HS-5 (cell line): Measurements from ENCODE around the gene TDP2.
A peak's percentile ranks its signal among the peaks of the same experiment; 100 is the strongest.
"Not testable (repeated sequence)": the region's sequence is repeated elsewhere in the genome, so short reads cannot be mapped to it uniquely, and the experiment has no call there.

ENCODE experiments used
- DNase-seq: peaks from one replicate; pipeline ENCODE4 v3.0.0-alpha.2; 2012; ENCODE audit warnings: low read depth

The TDP2 gene

GRCh38 chr6:24646771-24647170 is 19.9 kb downstream of the TDP2 start:
- peak; percentile 25 for DNase-seq

- no peak for DNase-seq
Observed at GRCh38 chr6:24644377-24644776, 22.3 kb downstream of the TDP2 start.

GRCh38 chr6:24643920-24644319 is 22.8 kb downstream of the TDP2 start:
- no peak for DNase-seq

- DNase-seq, result no peak
Observed at GRCh38 chr6:24642061-24642460, 24.6 kb downstream of the TDP2 start.

GRCh38 chr6:24640631-24641030 is 26.1 kb downstream of the TDP2 start:
- DNase-seq, result not testable (repeated sequence)

- DNase-seq, result no peak
Observed at GRCh38 chr6:24640166-24640565, 26.5 kb downstream of the TDP2 start.

GRCh38 chr6:24636681-24637080 is 30.0 kb downstream of the TDP2 start:
- DNase-seq, result no peak

GRCh38 chr6:24632573-24632972 is 34.1 kb downstream of the TDP2 start:
- no peak for DNase-seq

- no peak for DNase-seq
Observed at GRCh38 chr6:24631671-24632070, 35.0 kb downstream of the TDP2 start.

GRCh38 chr6:24630856-24631505 is 35.7 kb downstream of the TDP2 start:
- no peak for DNase-seq

- DNase-seq, result no peak
Observed at GRCh38 chr6:24621626-24622289, 44.9 kb downstream of the TDP2 start.

GRCh38 chr6:24620637-24621036 is 46.1 kb downstream of the TDP2 start:
- DNase-seq, result no peak

- no peak for DNase-seq
Observed at GRCh38 chr6:24619661-24620060, 47.0 kb downstream of the TDP2 start.

GRCh38 chr6:24614648-24615047 is 52.1 kb downstream of the TDP2 start:
- no peak for DNase-seq

- no peak for DNase-seq
Observed at GRCh38 chr6:24614043-24614420, 52.7 kb downstream of the TDP2 start.

- DNase-seq, result no peak
Observed at GRCh38 chr6:24613361-24614042, 53.2 kb downstream of the TDP2 start.

GRCh38 chr6:24610672-24611071 is 56.0 kb downstream of the TDP2 start:
- DNase-seq, result no peak

- no peak for DNase-seq
Observed at GRCh38 chr6:24607310-24608105, 59.2 kb downstream of the TDP2 start.

- no peak for DNase-seq
Observed at GRCh38 chr6:24606200-24606930, 60.3 kb downstream of the TDP2 start.

GRCh38 chr6:24603241-24603640 is 63.5 kb downstream of the TDP2 start:
- no peak for DNase-seq

- no peak for DNase-seq
Observed at GRCh38 chr6:24600903-24601302, 65.8 kb downstream of the TDP2 start.
